Measurements from ENCODE around the gene PRRC2C.

DNA sequence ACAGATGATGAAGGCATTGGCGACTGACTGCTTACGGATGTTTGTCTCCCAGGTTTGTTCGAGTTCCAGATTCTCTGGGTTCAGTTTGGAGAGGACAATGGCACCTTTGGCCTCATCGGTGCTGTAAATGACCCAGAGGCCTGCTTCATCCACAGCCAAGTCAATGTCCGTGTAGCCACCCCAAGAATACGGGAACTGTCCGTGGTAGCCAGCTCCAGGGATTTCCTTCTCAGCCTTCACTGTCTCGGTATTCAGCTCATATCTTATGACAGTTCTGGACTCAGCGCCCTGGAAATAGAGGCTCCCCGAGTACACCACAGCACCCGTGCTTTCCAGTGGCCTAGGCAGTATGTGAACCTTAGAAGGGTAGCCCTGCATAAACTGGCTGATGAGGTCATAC is 150.8 kb downstream of the PRRC2C start:
- TF ChIP-seq, protein P1, sequence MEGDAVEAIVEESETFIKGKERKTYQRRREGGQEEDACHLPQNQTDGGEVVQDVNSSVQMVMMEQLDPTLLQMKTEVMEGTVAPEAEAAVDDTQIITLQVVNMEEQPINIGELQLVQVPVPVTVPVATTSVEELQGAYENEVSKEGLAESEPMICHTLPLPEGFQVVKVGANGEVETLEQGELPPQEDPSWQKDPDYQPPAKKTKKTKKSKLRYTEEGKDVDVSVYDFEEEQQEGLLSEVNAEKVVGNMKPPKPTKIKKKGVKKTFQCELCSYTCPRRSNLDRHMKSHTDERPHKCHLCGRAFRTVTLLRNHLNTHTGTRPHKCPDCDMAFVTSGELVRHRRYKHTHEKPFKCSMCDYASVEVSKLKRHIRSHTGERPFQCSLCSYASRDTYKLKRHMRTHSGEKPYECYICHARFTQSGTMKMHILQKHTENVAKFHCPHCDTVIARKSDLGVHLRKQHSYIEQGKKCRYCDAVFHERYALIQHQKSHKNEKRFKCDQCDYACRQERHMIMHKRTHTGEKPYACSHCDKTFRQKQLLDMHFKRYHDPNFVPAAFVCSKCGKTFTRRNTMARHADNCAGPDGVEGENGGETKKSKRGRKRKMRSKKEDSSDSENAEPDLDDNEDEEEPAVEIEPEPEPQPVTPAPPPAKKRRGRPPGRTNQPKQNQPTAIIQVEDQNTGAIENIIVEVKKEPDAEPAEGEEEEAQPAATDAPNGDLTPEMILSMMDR (conservative IDR thresholded peaks at IDR 0.05 in 1 of 2, IDR thresholded peaks at IDR 0.05 in 1 of 2; ENCODE audit: low read depth in 1 of 2, low read length in 2 of 2), result no peak
- no peak for TF ChIP-seq EZH2 (IDR thresholded peaks at IDR 0.05; ENCODE audit: low read length, missing control alignments)

All from fibroblast of lung (primary cell).